Endothelial cell of umbilical vein (primary cell): ENCODE measurements around the gene CUL3. TPM values are rescaled to one million over a fixed set of nuclear protein-coding genes. Genes with fewer than 3 reads are reported as not detected.

ENCODE experiments used
- BruUV-seq: library from RNA; stranded (reverse); fragments of 400-500 nt; replicated peaks from 2 replicates; lab custom pipeline; 2021; lab: Mats Ljungman, UMichigan
- CTCF ChIA-PET: fragments of 300-600, 350-600 bp; sonication (Branson Sonifier 250); formaldehyde crosslinking; loops from one replicate; lab custom pipeline; 2021; ENCODE audit warnings: antibody characterized with exemption, inconsistent platforms; lab: Charles Lee
- POLR2A ChIA-PET: fragments of 300-600, 350-600 bp; sonication (Branson Sonifier 250); formaldehyde crosslinking; loops from one replicate; lab custom pipeline; 2021; ENCODE audit warnings: antibody characterized with exemption, inconsistent platforms; lab: Charles Lee
- DNase-seq: peaks from one replicate; pipeline ENCODE4 v3.0.0-alpha.2; 2011; ENCODE audit warnings: low read depth, low spot score
- FAIRE-seq: peaks from 2 replicates; lab custom pipeline; 2011; peaks lifted over from hg19 to GRCh38; lab: Jason Lieb, UNC
- H2AFZ ChIP-seq: 2 replicates; pipeline ENCODE4 v1.6.0; 2012; ENCODE audit warnings: low read depth, low read length, control low read depth, inconsistent platforms
- H3K27ac ChIP-seq: 2 replicates; pipeline ENCODE4 v1.5.1; 2011; ENCODE audit warnings: low read depth, mild to moderate bottlenecking, control low read depth, low read length, moderate library complexity; ENCODE audit not compliant: insufficient read depth
- H3K27me3 ChIP-seq, 2 experiments: 2 replicates each; pipeline versions ENCODE4 v1.6.0 to v1.6.1; 2011; ENCODE audit warnings: low read length in 2 of 2, mixed read lengths in 1 of 2; ENCODE audit not compliant: control insufficient read depth in 2 of 2, insufficient read depth in 2 of 2
- H3K36me3 ChIP-seq, 2 experiments: 2 replicates in 1 of 2; 3 replicates in 1 of 2; pipeline ENCODE4 v1.5.1; 2011; ENCODE audit warnings: low read length in 2 of 2, mild to moderate bottlenecking in 1 of 2, moderate library complexity in 1 of 2; ENCODE audit not compliant: control insufficient read depth in 2 of 2, insufficient read depth in 2 of 2; ENCODE audit errors: extremely low read depth in 1 of 2
- H3K4me1 ChIP-seq: 3 replicates; pipeline ENCODE4 v1.5.1; 2011; ENCODE audit warnings: mild to moderate bottlenecking, low read length; ENCODE audit not compliant: control insufficient read depth, insufficient read depth; ENCODE audit errors: extremely low read depth
- H3K4me2 ChIP-seq: 2 replicates; pipeline ENCODE4 v1.6.1; 2011; ENCODE audit warnings: low read length, control low read depth, mixed read lengths; ENCODE audit not compliant: insufficient read depth
- H3K4me3 ChIP-seq, 3 experiments: fragments of 200-600 bp in 1 of 3; sonication (generic), shearing (Covaris generic) in 1 of 3; replicated peaks in 1 of 3; 2 replicates each; pipeline ENCODE4 v1.5.1; 2011 to 2016; ENCODE audit warnings: control low read depth in 3 of 3, low read length in 3 of 3, mild to moderate bottlenecking in 2 of 3, inconsistent platforms in 1 of 3, low read depth in 1 of 3, moderate library complexity in 1 of 3; ENCODE audit not compliant: insufficient read depth in 1 of 3
- H3K79me2 ChIP-seq: 2 replicates; pipeline ENCODE4 v1.6.0; 2012; ENCODE audit warnings: low read length, inconsistent platforms; ENCODE audit not compliant: control insufficient read depth, insufficient read depth
- H3K9ac ChIP-seq: replicated peaks from 2 replicates; pipeline ENCODE3; 2011; ENCODE audit warnings: low read length, control low read depth; ENCODE audit not compliant: insufficient read depth; ENCODE audit errors: extremely low read depth
- H3K9me1 ChIP-seq: replicated peaks from 3 replicates; pipeline ENCODE4 v1.6.0; 2011; ENCODE audit warnings: mild to moderate bottlenecking, low read length; ENCODE audit not compliant: control insufficient read depth, insufficient read depth; ENCODE audit errors: extremely low read depth
- H3K9me3 ChIP-seq: replicated peaks from 2 replicates; pipeline ENCODE4 v1.5.1; 2012; ENCODE audit warnings: low read length, inconsistent platforms; ENCODE audit not compliant: control insufficient read depth, insufficient read depth
- H4K20me1 ChIP-seq: replicated peaks from 2 replicates; pipeline ENCODE3; 2011; ENCODE audit warnings: mild to moderate bottlenecking, low read length; ENCODE audit not compliant: control insufficient read depth, insufficient read depth; ENCODE audit errors: extremely low read depth
- EZH2 ChIP-seq: IDR thresholded peaks from 2 replicates; pipeline ENCODE4 v1.6.1; 2012; ENCODE audit warnings: borderline replicate concordance, low read depth, mild to moderate bottlenecking, moderate library complexity, low read length, inconsistent platforms; ENCODE audit not compliant: severe bottlenecking
- FOS ChIP-seq: IDR thresholded peaks from 2 replicates; pipeline ENCODE4 v1.6.1; 2011; ENCODE audit warnings: mild to moderate bottlenecking, low read length, moderate library complexity, borderline replicate concordance; ENCODE audit not compliant: insufficient read depth
- GATA2 ChIP-seq: IDR thresholded peaks from 2 replicates; pipeline ENCODE4 v1.7.0; 2011; ENCODE audit warnings: low read depth, mild to moderate bottlenecking, moderate library complexity, mixed read lengths, low read length; ENCODE audit not compliant: insufficient read length, insufficient read depth
- JUN ChIP-seq: IDR thresholded peaks from 2 replicates; pipeline ENCODE4 v1.6.1; 2011; ENCODE audit warnings: borderline replicate concordance, low read depth; ENCODE audit not compliant: insufficient read length, insufficient read depth
- MYC ChIP-seq: IDR thresholded peaks from one replicate; pipeline ENCODE4 v1.6.1; 2011; ENCODE audit warnings: mild to moderate bottlenecking, low read depth, low read length
- POLR2A ChIP-seq: IDR thresholded peaks from 2 replicates; pipeline ENCODE4 v1.6.1; 2012; ENCODE audit warnings: low read depth, mild to moderate bottlenecking, control low read depth, low read length
- POLR2AphosphoS5 ChIP-seq: IDR thresholded peaks from 2 replicates; pipeline ENCODE4 v1.6.1; 2012; ENCODE audit warnings: low read depth, mild to moderate bottlenecking, control low read depth, low read length, moderate library complexity; ENCODE audit not compliant: insufficient read depth
- dilution Hi-C: fragments of 300-500 bp; cut with MboI; formaldehyde crosslinking; loops from one replicate; pipeline ENCODE4 v1.15.0; 2019; ENCODE audit warnings: low sequenced_read_pairs; ENCODE audit not compliant: extremely low pct_ligation_motif_present
- intact Hi-C: fragments of 100-400 bp; cut with micrococcal nuclease; formaldehyde crosslinking; loops from one replicate; pipeline ENCODE4 v1.10.0; 2022
- polyA plus RNA-seq, 4 experiments: library from polyadenylated mRNA; depleted of rRNA in 3 of 4; stranded (reverse) in 3 of 4; unstranded in 1 of 4; fragments of >200 nt; gene quantifications; 2 replicates each; pipeline versions ENCODE4 v1.2.1 to v1.2.3, GENCODE V29; 2011 to 2012; ENCODE audit warnings: missing spikeins in 1 of 4
- total RNA-seq: library from RNA; stranded (reverse); gene quantifications from 2 replicates; pipeline ENCODE4 v1.2.3, GENCODE V29; 2021
- TF ChIP-seq, protein P1 (sequence below): IDR thresholded peaks from 2 replicates; pipeline ENCODE4 v1.6.1; 2011; ENCODE audit not compliant: insufficient read depth, insufficient read length
- TF ChIP-seq, protein P2 (sequence below), 2 donors: IDR thresholded peaks; 1 replicate in 1 of 2; 2 replicates in 1 of 2; pipeline ENCODE4 v1.5.1; 2011; ENCODE audit warnings: low read length in 2 of 2, mild to moderate bottlenecking in 2 of 2, moderate library complexity in 2 of 2, control low read depth in 1 of 2, inconsistent platforms in 1 of 2, low read depth in 1 of 2; ENCODE audit not compliant: insufficient read depth in 1 of 2; ENCODE audit errors: extremely low read depth in 1 of 2

CUL3 gene
- total and polyA plus RNA-seq, 2 donors (not counting 3 experiments of a cell fraction or from before 2014, with no cell fraction given) = 22.7 to 82.3 TPM

DNA sequence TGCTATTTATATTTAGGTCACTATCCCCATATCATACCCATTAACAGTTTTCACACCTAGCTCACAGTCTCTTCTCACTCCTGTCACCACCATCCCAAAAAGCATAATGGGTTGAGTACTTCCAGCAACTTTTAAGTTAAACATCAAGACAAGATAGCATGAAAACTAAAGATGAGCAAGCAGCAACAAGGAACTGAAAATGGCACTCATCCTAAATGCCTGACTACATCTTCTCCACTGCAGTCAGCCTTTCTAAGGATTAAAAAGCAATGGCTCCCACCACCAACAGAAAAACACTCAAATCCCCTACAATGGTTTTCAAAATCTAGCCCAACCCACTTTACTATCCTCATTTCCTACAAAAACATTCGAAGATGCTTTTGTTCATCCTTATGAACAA lies 38.2 kb downstream of the CUL3 start:
- Histone ChIP-seq H3K36me3 (peaks cover 0 to 3% of the 10 kb centered on the region in 2 experiments), H3K4me1 (no peaks in the 10 kb centered on the region), H3K27ac (no peak overlapping the region), H2AFZ (no peak overlapping the region), H3K4me2 (no peak overlapping the region), H3K4me3 (no peak overlapping the region), H3K9me3 (no peaks in the 10 kb centered on the region), H3K9ac (no peak overlapping the region), H3K27me3 (no peaks in the 10 kb centered on the region), H3K9me1 (no peaks in the 10 kb centered on the region), H3K79me2 (peaks cover 92% of the 10 kb centered on the region), H4K20me1 (peaks cover 11% of the 10 kb centered on the region)
- TF ChIP-seq GATA2 = no peak
- no peak for TF ChIP-seq MYC
- no peak for TF ChIP-seq POLR2A
- TF ChIP-seq EZH2 = no peak
- TF ChIP-seq, protein P1, sequence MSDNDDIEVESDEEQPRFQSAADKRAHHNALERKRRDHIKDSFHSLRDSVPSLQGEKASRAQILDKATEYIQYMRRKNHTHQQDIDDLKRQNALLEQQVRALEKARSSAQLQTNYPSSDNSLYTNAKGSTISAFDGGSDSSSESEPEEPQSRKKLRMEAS = no peak
- TF ChIP-seq FOS = no peak
- TF ChIP-seq, protein P2, sequence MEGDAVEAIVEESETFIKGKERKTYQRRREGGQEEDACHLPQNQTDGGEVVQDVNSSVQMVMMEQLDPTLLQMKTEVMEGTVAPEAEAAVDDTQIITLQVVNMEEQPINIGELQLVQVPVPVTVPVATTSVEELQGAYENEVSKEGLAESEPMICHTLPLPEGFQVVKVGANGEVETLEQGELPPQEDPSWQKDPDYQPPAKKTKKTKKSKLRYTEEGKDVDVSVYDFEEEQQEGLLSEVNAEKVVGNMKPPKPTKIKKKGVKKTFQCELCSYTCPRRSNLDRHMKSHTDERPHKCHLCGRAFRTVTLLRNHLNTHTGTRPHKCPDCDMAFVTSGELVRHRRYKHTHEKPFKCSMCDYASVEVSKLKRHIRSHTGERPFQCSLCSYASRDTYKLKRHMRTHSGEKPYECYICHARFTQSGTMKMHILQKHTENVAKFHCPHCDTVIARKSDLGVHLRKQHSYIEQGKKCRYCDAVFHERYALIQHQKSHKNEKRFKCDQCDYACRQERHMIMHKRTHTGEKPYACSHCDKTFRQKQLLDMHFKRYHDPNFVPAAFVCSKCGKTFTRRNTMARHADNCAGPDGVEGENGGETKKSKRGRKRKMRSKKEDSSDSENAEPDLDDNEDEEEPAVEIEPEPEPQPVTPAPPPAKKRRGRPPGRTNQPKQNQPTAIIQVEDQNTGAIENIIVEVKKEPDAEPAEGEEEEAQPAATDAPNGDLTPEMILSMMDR (IDR thresholded peaks at IDR 0.05; ENCODE audit: extremely low read depth in 1 of 2, insufficient read depth in 1 of 2, low read depth in 1 of 2, low read length in 2 of 2) = no peak
- no peak for TF ChIP-seq POLR2AphosphoS5
- TF ChIP-seq JUN = no peak
- no TSS peak for BruUV-seq
- ChIA-PET POLR2A (no interaction called here), CTCF (no interaction called here)
- no peak for FAIRE-seq
- intact Hi-C loops = no loop called here
- DNase-seq = no peak
- dilution Hi-C loops = no loop called here
